Caco-2 (cell line): ENCODE data around the gene POLR1C. TPM values are rescaled to one million over a fixed set of nuclear protein-coding genes. Genes with fewer than 3 reads are reported as not detected.
A peak's percentile ranks its signal among the peaks of the same experiment; 100 is the strongest.

Experiments used
- BruUV-seq: library from RNA; stranded (reverse); fragments of 400-500 nt; replicated peaks from 2 replicates; lab custom pipeline; 2021; lab: Mats Ljungman, UMichigan
- CTCF ChIA-PET: fragments of 300-600 bp; sonication (Branson Sonifier 250); formaldehyde crosslinking; loops from one replicate; lab custom pipeline; 2022; ENCODE audit warnings: antibody characterized with exemption; lab: Charles Lee
- POLR2A ChIA-PET: fragments of 300-600 bp; sonication (Branson Sonifier 250); formaldehyde crosslinking; loops from one replicate; lab custom pipeline; 2022; ENCODE audit warnings: antibody characterized with exemption; lab: Charles Lee
- DNase-seq, 2 experiments: peaks; one replicate each; pipeline versions ENCODE4 v3.0.0 to v3.0.0-alpha.2; 2020 to 2022
- H3K27me3 ChIP-seq: replicated peaks from 2 replicates; pipeline ENCODE4 v1.6.0; 2011; ENCODE audit warnings: low read length; ENCODE audit not compliant: control insufficient read depth, insufficient read depth
- H3K36me3 ChIP-seq: 2 replicates; pipeline ENCODE4 v1.5.1; 2011; ENCODE audit warnings: low read length; ENCODE audit not compliant: control insufficient read depth, insufficient read depth
- H3K4me1 ChIP-seq: fragments of 250-450 bp; sonication (Bioruptor Pico); 2 replicates; pipeline ENCODE4 v1.5.1; 2020; ENCODE audit warnings: mild to moderate bottlenecking
- H3K4me3 ChIP-seq: 2 replicates; pipeline ENCODE4 v1.5.1; 2011; ENCODE audit warnings: low read depth, mild to moderate bottlenecking, control low read depth, low read length
- H3K9me3 ChIP-seq: fragments of 250-450 bp; sonication (Bioruptor Pico); 2 replicates; pipeline ENCODE4 v1.5.1; 2020; ENCODE audit warnings: mild to moderate bottlenecking, moderate library complexity
- H3K27ac Mint-ChIP-seq: one replicate; pipeline ENCODE4 v1.8.0; 2022; ENCODE audit warnings: mixed read lengths; ENCODE audit not compliant: unreplicated experiment
- H3K27me3 Mint-ChIP-seq: one replicate; pipeline ENCODE4 v1.8.0; 2022; ENCODE audit warnings: mixed read lengths; ENCODE audit not compliant: insufficient read depth, unreplicated experiment
- H3K36me3 Mint-ChIP-seq: one replicate; pipeline ENCODE4 v1.8.0; 2022; ENCODE audit warnings: mild to moderate bottlenecking, mixed read lengths; ENCODE audit not compliant: insufficient read depth, unreplicated experiment
- H3K4me1 Mint-ChIP-seq: one replicate; pipeline ENCODE4 v1.8.0; 2022; ENCODE audit warnings: low read depth, mixed read lengths; ENCODE audit not compliant: unreplicated experiment
- H3K4me3 Mint-ChIP-seq: one replicate; pipeline ENCODE4 v1.8.0; 2022; ENCODE audit warnings: mild to moderate bottlenecking, moderate library complexity, mixed read lengths; ENCODE audit not compliant: unreplicated experiment
- H3K9me3 Mint-ChIP-seq: one replicate; pipeline ENCODE4 v1.8.0; 2022; ENCODE audit warnings: mixed read lengths; ENCODE audit not compliant: unreplicated experiment
- intact Hi-C: fragments of 100-400 bp; cut with micrococcal nuclease; formaldehyde crosslinking; loops from one replicate; pipeline ENCODE4 v1.10.0; 2022; ENCODE audit not compliant: unreplicated experiment
- total RNA-seq: library from RNA; stranded (reverse); gene quantifications from 2 replicates; pipeline ENCODE4 v1.2.3, GENCODE V29; 2022
- TF ChIP-seq, protein P1 (sequence below), 2 experiments: fragments of 200-600 bp in 1 of 2; IDR thresholded peaks; 1 replicate in 1 of 2; 2 replicates in 1 of 2; pipeline versions ENCODE4 v1.5.1 to v1.8.0; 2011 to 2022; ENCODE audit warnings: antibody characterized with exemption in 1 of 2, control low read depth in 1 of 2, inconsistent platforms in 1 of 2, low read depth in 1 of 2, low read length in 1 of 2, mild to moderate bottlenecking in 1 of 2, moderate library complexity in 1 of 2; ENCODE audit not compliant: insufficient read depth in 1 of 2, severe bottlenecking in 1 of 2, unreplicated experiment in 1 of 2

The POLR1C gene
- total RNA-seq, 1 experiment from 2014 or later: 43.7 TPM

DNA sequence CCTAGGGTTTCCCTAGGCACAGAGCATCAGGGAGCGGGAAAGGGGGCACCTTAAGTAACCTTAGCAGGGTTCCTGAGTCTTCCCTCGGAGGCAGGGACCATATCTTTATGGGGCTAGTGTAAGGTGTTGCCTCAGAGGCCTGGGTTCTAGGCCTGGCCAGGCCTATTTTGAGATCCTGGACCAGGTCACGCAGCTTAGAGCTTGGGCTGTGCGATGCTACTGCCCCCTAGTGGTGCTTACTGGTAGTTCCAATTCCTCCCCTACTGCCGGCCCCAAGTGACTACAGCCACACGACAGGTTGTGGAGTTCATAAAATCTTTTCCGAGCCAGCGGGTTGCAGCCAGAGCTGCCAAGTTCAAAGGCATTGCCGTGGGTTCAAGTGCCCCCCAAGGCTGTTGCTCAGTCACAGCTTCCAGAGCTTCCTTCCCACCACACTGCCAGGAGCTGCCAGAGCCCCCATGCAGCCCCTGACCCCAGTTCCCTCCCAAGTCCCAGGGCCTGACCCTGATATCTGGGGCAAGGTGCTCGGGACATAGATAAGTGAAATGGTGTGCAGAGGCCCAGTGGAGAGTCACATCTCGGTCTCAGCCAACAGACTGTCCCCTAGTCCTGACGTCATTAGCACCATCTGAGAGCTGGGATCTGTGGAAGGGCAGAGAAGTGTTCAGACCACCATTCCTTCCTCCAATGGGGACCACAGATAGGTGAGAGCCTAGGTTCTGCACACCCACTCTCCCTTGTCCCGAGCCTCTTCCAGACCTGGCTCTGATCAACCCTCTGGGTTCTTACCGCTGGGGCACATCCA, 10.0 kb upstream of the POLR1C start:
- Histone ChIP-seq H3K4me3 (no peak overlapping the region), H3K9me3 (no peaks in the 10 kb centered on the region), H3K36me3 (no peaks in the 10 kb centered on the region; the same call in 1 of the 2 replicates), H3K4me1 (peaks cover 10% of the 10 kb centered on the region; the same call in 1 of the 2 replicates), H3K27me3 (no peaks in the 10 kb centered on the region)
- TF ChIP-seq, protein P1, sequence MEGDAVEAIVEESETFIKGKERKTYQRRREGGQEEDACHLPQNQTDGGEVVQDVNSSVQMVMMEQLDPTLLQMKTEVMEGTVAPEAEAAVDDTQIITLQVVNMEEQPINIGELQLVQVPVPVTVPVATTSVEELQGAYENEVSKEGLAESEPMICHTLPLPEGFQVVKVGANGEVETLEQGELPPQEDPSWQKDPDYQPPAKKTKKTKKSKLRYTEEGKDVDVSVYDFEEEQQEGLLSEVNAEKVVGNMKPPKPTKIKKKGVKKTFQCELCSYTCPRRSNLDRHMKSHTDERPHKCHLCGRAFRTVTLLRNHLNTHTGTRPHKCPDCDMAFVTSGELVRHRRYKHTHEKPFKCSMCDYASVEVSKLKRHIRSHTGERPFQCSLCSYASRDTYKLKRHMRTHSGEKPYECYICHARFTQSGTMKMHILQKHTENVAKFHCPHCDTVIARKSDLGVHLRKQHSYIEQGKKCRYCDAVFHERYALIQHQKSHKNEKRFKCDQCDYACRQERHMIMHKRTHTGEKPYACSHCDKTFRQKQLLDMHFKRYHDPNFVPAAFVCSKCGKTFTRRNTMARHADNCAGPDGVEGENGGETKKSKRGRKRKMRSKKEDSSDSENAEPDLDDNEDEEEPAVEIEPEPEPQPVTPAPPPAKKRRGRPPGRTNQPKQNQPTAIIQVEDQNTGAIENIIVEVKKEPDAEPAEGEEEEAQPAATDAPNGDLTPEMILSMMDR (IDR thresholded peaks at IDR 0.05; ENCODE audit: insufficient read depth in 1 of 2, low read depth in 1 of 2, low read length in 1 of 2, severe bottlenecking in 1 of 2, unreplicated experiment in 1 of 2): peak; percentile 88
- H3K27ac Mint-ChIP-seq: no peak overlapping the region
- intact Hi-C loops: loop anchor here (1.0 to 10.0 kb wide), 3 partner anchors 53 to 602 kb away; no protein-coding TSS in a partner anchor
- H3K9me3 Mint-ChIP-seq: no peaks in the 10 kb centered on the region
- no peak overlapping the region for H3K4me3 Mint-ChIP-seq
- peaks cover 7% of the 10 kb centered on the region for H3K4me1 Mint-ChIP-seq
- POLR2A ChIA-PET: interaction anchor here (0.7 kb wide), 1 partner anchor 10 kb away, joined by 3 read pairs; no protein-coding TSS in a partner anchor
- H3K36me3 Mint-ChIP-seq: peaks cover 36% of the 10 kb centered on the region
- no TSS peak for BruUV-seq
- peak; percentile 70 to 84 for DNase-seq
- peaks cover 6% of the 10 kb centered on the region for H3K27me3 Mint-ChIP-seq
- CTCF ChIA-PET: interaction anchor here (0.8 to 2.9 kb wide), 9 partner anchors 10 to 278 kb away, joined by 3 to 20 read pairs (median 8); partner anchors contain the start of genes DNPH1, POLR1C, YIPF3 and ZNF318

DNA sequence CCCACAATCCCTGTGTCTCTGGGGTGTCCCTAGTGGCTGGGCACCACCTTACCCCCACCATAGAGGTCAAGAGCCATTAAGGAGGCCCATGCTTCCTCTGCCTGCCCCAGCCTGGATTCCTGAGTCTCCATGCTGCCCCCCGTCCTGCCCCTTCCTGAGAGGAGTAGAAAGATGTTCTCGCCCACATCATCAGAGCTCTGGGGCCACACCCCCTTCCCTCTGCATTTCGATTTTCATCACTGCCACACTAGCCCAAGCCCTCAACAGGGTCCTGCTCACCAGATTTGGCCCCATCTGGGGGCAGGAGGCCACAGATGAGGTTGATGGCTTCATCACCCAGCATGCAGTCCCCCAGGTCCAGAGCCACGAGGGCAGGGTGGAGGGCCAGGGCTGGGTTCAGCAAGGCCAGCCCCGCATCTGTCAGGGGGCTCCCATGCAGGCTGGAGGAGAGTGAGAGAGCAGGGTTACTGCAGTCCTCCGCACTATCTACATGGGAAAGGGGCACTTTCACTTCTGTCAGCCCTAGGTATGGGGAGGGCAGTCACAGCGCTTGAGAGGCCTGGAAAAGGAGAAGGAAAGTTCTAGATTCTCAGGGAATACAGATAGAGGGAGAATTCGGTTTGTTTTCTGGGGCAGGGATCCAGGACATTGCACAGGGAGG, 8.3 kb upstream of the POLR1C start:
- Mint-ChIP-seq H3K4me3 (peak overlapping the region; percentile 80), H3K4me1 (peaks cover 7% of the 10 kb centered on the region), H3K9me3 (no peaks in the 10 kb centered on the region), H3K27ac (peak overlapping the region; percentile 7), H3K27me3 (peaks cover 6% of the 10 kb centered on the region), H3K36me3 (peaks cover 54% of the 10 kb centered on the region)
- ChIA-PET POLR2A (no interaction called here), CTCF (interaction anchor here (1.2 kb wide), 1 partner anchor 53 kb away, joined by 3 read pairs; the partner anchor contains the start of gene DLK2)
- no peaks in the 10 kb centered on the region for H3K27me3 ChIP-seq
- no peak for DNase-seq
- BruUV-seq: no TSS peak
- intact Hi-C loops: loop anchor here (10.0 kb wide), 1 partner anchor 604 kb away; no protein-coding TSS in a partner anchor
- H3K9me3 ChIP-seq: no peaks in the 10 kb centered on the region
- H3K4me1 ChIP-seq: peaks cover 10% of the 10 kb centered on the region; the same call in 1 of the 2 replicates
- H3K4me3 ChIP-seq: no peak overlapping the region
- H3K36me3 ChIP-seq: no peaks in the 10 kb centered on the region; the same call in 1 of the 2 replicates
- TF ChIP-seq, protein P1 (IDR thresholded peaks at IDR 0.05; ENCODE audit: insufficient read depth in 1 of 2, low read depth in 1 of 2, low read length in 1 of 2, severe bottlenecking in 1 of 2, unreplicated experiment in 1 of 2): no peak
